Panc1 (cell line): ENCODE measurements around the gene REPIN1. TPM values are rescaled to one million over a fixed set of nuclear protein-coding genes. Genes with fewer than 3 reads are reported as not detected.
"Not testable (repeated sequence)": the region's sequence is repeated elsewhere in the genome, so short reads cannot be mapped to it uniquely, and the experiment has no call there.

Experiments used
- ATAC-seq: fragments of 200-7000 bp; cut with Tn5 transposase; 2 replicates; pipeline ENCODE4 v1.9.1; 2020; ENCODE audit warnings: mild to moderate bottlenecking, moderate library complexity
- BruUV-seq: library from RNA; stranded (reverse); fragments of 400-500 nt; replicated peaks from 2 replicates; lab custom pipeline; 2021; lab: Mats Ljungman, UMichigan
- CTCF ChIA-PET: fragments of 300-600 bp; sonication (Branson Sonifier 250); formaldehyde crosslinking; loops from one replicate; lab custom pipeline; 2022; ENCODE audit warnings: antibody characterized with exemption; lab: Charles Lee
- POLR2A ChIA-PET: fragments of 300-600 bp; sonication (Branson Sonifier 250); formaldehyde crosslinking; loops from one replicate; lab custom pipeline; 2022; ENCODE audit warnings: antibody characterized with exemption; lab: Charles Lee
- DNase-seq: peaks from one replicate; pipeline ENCODE4 v3.0.0-alpha.2; 2010; ENCODE audit warnings: low read depth, low spot score
- H3K27ac ChIP-seq: 2 replicates; pipeline ENCODE4 v1.5.1; 2011; ENCODE audit warnings: mild to moderate bottlenecking, low read length, inconsistent platforms
- H3K27me3 ChIP-seq: fragments of 200-500 bp; sonication (Bioruptor generic); 2 replicates; pipeline ENCODE4 v1.6.0; 2014; ENCODE audit warnings: low read length, inconsistent platforms; ENCODE audit not compliant: control insufficient read depth, insufficient read depth
- H3K36me3 ChIP-seq: fragments of 200-500 bp; sonication (Bioruptor generic); 2 replicates; pipeline ENCODE4 v1.5.1; 2014; ENCODE audit warnings: inconsistent platforms, mild to moderate bottlenecking, low read length, moderate library complexity; ENCODE audit not compliant: control insufficient read depth, insufficient read depth
- H3K4me1 ChIP-seq: 2 replicates; pipeline ENCODE4 v1.5.1; 2011; ENCODE audit warnings: inconsistent platforms, mild to moderate bottlenecking, low read length, moderate library complexity; ENCODE audit not compliant: control insufficient read depth, insufficient read depth
- H3K4me3 ChIP-seq, 2 experiments: 2 replicates each; pipeline ENCODE4 v1.5.1; 2011 to 2012; ENCODE audit warnings: low read depth in 2 of 2, low read length in 2 of 2, mild to moderate bottlenecking in 2 of 2, inconsistent platforms in 1 of 2, moderate library complexity in 1 of 2
- H3K9me3 ChIP-seq: fragments of 200-500 bp; sonication (Bioruptor generic); 2 replicates; pipeline ENCODE4 v1.5.1; 2014; ENCODE audit warnings: low read depth, mild to moderate bottlenecking, inconsistent platforms, low read length, moderate library complexity; ENCODE audit not compliant: control insufficient read depth, insufficient read depth
- CTCF ChIP-seq: fragments of 450-650 bp; IDR thresholded peaks from 2 replicates; pipeline ENCODE4 v1.5.1; 2017; ENCODE audit warnings: mild to moderate bottlenecking
- POLR2AphosphoS5 ChIP-seq: IDR thresholded peaks from 2 replicates; pipeline ENCODE4 v1.6.1; 2012; ENCODE audit warnings: mild to moderate bottlenecking, low read depth, low read length, moderate library complexity
- REST ChIP-seq, 2 experiments: IDR thresholded peaks; 2 replicates each; pipeline ENCODE4 v1.6.1; 2011 to 2012; ENCODE audit warnings: low read depth in 2 of 2, control low read depth in 1 of 2, low read length in 1 of 2, mild to moderate bottlenecking in 1 of 2, moderate library complexity in 1 of 2; ENCODE audit not compliant: insufficient read depth in 1 of 2
- SIN3A ChIP-seq: IDR thresholded peaks from 2 replicates; pipeline ENCODE4 v1.6.1; 2012; ENCODE audit warnings: low read depth, mild to moderate bottlenecking, low read length, moderate library complexity, borderline replicate concordance; ENCODE audit not compliant: insufficient read depth
- TCF7L2 ChIP-seq: IDR thresholded peaks from 2 replicates; pipeline ENCODE4 v1.6.1; 2011; ENCODE audit warnings: mild to moderate bottlenecking, low read depth, low read length, inconsistent platforms
- in situ Hi-C: cut with HindIII; loops from 2 replicates; pipeline ENCODE4 v1.10.0; 2016; ENCODE audit warnings: low sequenced_read_pairs, low pct_unique_long_range_greater_than_20kb
- intact Hi-C: fragments of 100-400 bp; cut with micrococcal nuclease; formaldehyde crosslinking; loops from one replicate; pipeline ENCODE4 v1.10.0; 2022; ENCODE audit not compliant: unreplicated experiment
- total RNA-seq: library from RNA; stranded (reverse); gene quantifications from one replicate; pipeline ENCODE4 v1.2.1, GENCODE V29; 2021; ENCODE audit not compliant: unreplicated experiment

The REPIN1 gene
- total RNA-seq, 1 experiment from 2014 or later: 209 TPM

- ChIA-PET POLR2A (no interaction called here), CTCF (no interaction called here)
- TF ChIP-seq SIN3A (no peak), POLR2AphosphoS5 (no peak), REST (IDR thresholded peaks at IDR 0.05; ENCODE audit: insufficient read depth in 1 of 2, low read depth in 2 of 2, low read length in 1 of 2) (no peak), TCF7L2 (no peak), CTCF (no peak)
- in situ Hi-C loops (no loop called here), intact Hi-C loops (no loop called here)
- DNase-seq (no peak), ATAC-seq (no peak)
- no peaks in the 10 kb centered on the region for H3K36me3 ChIP-seq
- H3K4me3 ChIP-seq: no peak overlapping the region
- peaks cover 24% of the 10 kb centered on the region for H3K4me1 ChIP-seq
- H3K9me3 ChIP-seq: no peaks in the 10 kb centered on the region
- no peak overlapping the region for H3K27ac ChIP-seq
- H3K27me3 ChIP-seq: no peaks in the 10 kb centered on the region
- BruUV-seq: no TSS peak
Measured at GRCh38 chr7:150385302-150385723, 16.7 kb downstream of the REPIN1 start.

- H3K4me3 ChIP-seq, BruUV-seq, CTCF ChIA-PET, ATAC-seq, H3K27me3 ChIP-seq, POLR2A ChIA-PET, intact Hi-C loops, H3K27ac ChIP-seq, H3K36me3 ChIP-seq, DNase-seq, in situ Hi-C loops, H3K9me3 ChIP-seq: not testable (repeated sequence)
- peaks cover 19% of the 10 kb centered on the region for H3K4me1 ChIP-seq
Measured at GRCh38 chr7:150385884-150386283, 17.3 kb downstream of the REPIN1 start.

GRCh38 chr7:150388306-150388705 is 19.7 kb downstream of the REPIN1 start:
- no peak for ATAC-seq
- Histone ChIP-seq H3K9me3 (no peaks in the 10 kb centered on the region), H3K27me3 (no peaks in the 10 kb centered on the region), H3K36me3 (no peaks in the 10 kb centered on the region), H3K27ac (no peak overlapping the region), H3K4me1 (peaks cover under 1% of the 10 kb centered on the region; the same call in 1 of the 2 replicates), H3K4me3 (no peak overlapping the region)
- CTCF ChIA-PET: no interaction called here
- intact Hi-C loops (no loop called here), in situ Hi-C loops (no loop called here)
- POLR2A ChIA-PET: no interaction called here
- TF ChIP-seq SIN3A: no peak
- TF ChIP-seq REST (IDR thresholded peaks at IDR 0.05; ENCODE audit: insufficient read depth in 1 of 2, low read depth in 2 of 2, low read length in 1 of 2): no peak
- TF ChIP-seq POLR2AphosphoS5: no peak
- TF ChIP-seq TCF7L2: no peak
- no peak for TF ChIP-seq CTCF
- no peak for DNase-seq
- BruUV-seq: no TSS peak
